NCI-H1105 (cell line): Measurements from ENCODE around the gene KIF26B.

Experiments
- DNase-seq: peaks from one replicate; lab custom pipeline; 2025; lab: John Stamatoyannopoulos, UW

KIF26B gene

DNA sequence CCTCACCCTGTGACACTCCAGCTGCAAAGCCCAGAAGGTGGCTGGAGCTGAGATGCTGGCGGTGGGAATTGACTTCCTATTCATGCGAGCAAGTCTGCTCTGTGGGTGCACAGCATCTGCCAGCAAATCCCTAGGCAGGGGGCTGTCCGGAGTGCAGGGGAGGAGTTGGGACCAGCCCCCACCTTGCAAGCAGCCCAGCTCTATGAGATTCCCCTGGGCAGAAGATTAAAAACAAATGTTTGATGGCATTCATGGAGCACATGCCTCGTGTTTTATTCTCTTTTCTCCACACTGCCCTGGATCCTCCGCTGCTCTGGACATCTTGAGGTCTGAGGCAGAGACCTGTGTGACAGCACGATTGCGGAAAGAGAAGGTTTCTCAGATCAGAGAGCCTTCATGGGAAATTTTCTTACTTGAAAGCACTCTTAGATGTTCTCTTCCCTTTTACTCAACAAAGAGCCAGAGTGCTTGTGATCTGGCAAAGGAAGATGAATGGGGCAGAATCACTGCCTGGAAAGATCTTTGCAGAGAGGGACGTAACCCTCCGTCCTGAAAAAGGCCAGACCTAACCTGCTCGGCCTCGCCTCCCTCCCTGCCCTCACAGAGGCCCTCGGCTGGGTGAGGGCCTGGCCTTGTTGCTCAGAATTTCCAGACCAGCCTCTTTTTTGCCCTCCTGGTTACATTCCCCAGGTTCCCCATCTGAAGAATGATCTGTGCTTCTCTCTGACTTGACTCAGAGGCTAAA is 597.1 kb downstream of the KIF26B start:
- DNase-seq = no peak

DNA sequence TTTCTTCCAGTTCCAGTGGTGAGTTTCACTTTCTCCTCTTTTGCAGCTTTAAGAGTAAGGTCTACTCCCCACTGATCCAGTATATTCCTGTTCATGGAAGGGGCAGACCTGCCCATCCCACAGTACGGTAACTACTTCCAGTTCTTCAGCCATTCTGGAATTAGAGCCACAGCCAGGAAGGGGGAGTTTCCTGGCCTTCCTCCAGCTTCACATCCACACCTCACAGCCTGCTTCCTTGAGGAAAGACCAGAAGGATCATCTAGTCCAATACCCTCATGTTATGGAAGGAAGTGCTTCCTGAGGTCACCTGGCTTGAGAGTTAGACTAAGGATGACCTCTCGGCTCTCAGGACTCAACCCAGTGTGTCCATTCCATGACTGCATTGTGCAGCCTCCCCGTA is 597.8 kb downstream of the KIF26B start:
- no peak for DNase-seq

GRCh38 chr1:245753807-245754206 is 599.0 kb downstream of the KIF26B start:
- DNase-seq = no peak

DNA sequence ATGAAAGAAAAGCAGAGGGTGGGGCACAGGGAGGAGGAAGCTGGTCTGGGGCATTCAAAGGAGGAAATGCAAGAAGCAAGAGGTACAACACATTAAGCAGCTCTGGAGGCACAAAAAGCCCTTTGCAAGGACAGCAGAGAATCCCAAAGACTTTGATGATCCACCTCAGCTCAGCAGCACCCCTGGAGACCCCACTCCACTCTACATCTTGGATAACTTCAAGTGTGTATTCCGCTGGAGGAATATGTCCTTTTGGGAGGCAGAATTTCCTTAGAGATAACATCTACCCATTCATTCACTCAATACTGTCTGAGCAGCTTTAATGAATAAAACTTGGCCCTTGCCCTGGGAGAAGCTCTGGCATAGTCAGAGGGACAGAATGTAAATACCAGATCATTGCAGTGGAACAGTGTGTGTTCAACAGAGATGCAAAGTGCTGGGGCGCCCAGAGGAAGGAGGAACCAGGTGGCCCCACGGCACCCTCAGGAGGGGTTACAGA is 599.7 kb downstream of the KIF26B start:
- DNase-seq = no peak
